ENCODE measurements around the gene IFI35. TPM values are rescaled to one million over a fixed set of nuclear protein-coding genes. Genes with fewer than 3 reads are reported as not detected.
"Not testable (repeated sequence)": the region's sequence is repeated elsewhere in the genome, so short reads cannot be mapped to it uniquely, and the experiment has no call there.

The IFI35 gene
- total RNA-seq, 1 donor: 31.5 TPM

- H3K4me3 ChIP-seq (ENCODE audit: low read depth, low read length): peak within 1 kb of the TSS; percentile 95
- TF ChIP-seq CTCF (IDR thresholded peaks at IDR 0.05; ENCODE audit: insufficient read depth, low read depth, low read length): peak; percentile 86
- DNase-seq (ENCODE audit: low read depth): peak; percentile 100
Measured at GRCh38 chr17:42997984-42998938, 8.3 kb upstream of the IFI35 start, which contains the start of gene RPL27. RPL27 (plus strand) TSS chr17:42998419; CDS start chr17:42998751, 332 bp downstream.

GRCh38 chr17:42999003-42999525, 7.5 kb upstream of the IFI35 start:
- no peak for DNase-seq (ENCODE audit: low read depth)
- H3K4me3 ChIP-seq (ENCODE audit: low read depth, low read length): peak overlapping the region; percentile 95
- TF ChIP-seq CTCF (IDR thresholded peaks at IDR 0.05; ENCODE audit: insufficient read depth, low read depth, low read length): no peak

- not testable (repeated sequence) for DNase-seq (ENCODE audit: low read depth); H3K4me3 ChIP-seq (ENCODE audit: low read depth, low read length)
Measured at GRCh38 chr17:43000894-43001293, 5.7 kb upstream of the IFI35 start.

- H3K4me3 ChIP-seq (ENCODE audit: low read depth, low read length): no peak overlapping the region
- TF ChIP-seq CTCF (IDR thresholded peaks at IDR 0.05; ENCODE audit: insufficient read depth, low read depth, low read length): no peak
- no peak for DNase-seq (ENCODE audit: low read depth)
Measured at GRCh38 chr17:43003542-43004172, 2.9 kb upstream of the IFI35 start.

GRCh38 chr17:43010667-43011308, 4.2 kb downstream of the IFI35 start:
- no peak for TF ChIP-seq CTCF (IDR thresholded peaks at IDR 0.05; ENCODE audit: insufficient read depth, low read depth, low read length)
- H3K4me3 ChIP-seq (ENCODE audit: low read depth, low read length): no peak overlapping the region
- DNase-seq (ENCODE audit: low read depth): no peak

- no peak for TF ChIP-seq CTCF (IDR thresholded peaks at IDR 0.05; ENCODE audit: insufficient read depth, low read depth, low read length)
- no peak for DNase-seq (ENCODE audit: low read depth)
- no peak overlapping the region for H3K4me3 ChIP-seq (ENCODE audit: low read depth, low read length)
Measured at GRCh38 chr17:43011728-43012472, 5.3 kb downstream of the IFI35 start.
